Left lung (tissue), 10 donors: ENCODE measurements around the gene NRG3. TPM values are rescaled to one million over a fixed set of nuclear protein-coding genes. Genes with fewer than 3 reads are reported as not detected.

ENCODE experiments used
- ATAC-seq: fragments of 200-7000 bp; cut with Tn5 transposase; one replicate; pipeline ENCODE4 v1.9.1; 2020; ENCODE audit warnings: moderate library complexity
- DNase-seq, 4 donors: peaks; one replicate each; pipeline ENCODE4 v3.0.0-alpha.2; 2013 to 2020
- H3K27ac ChIP-seq, 2 donors: fragments of 200-600 bp; sonication (generic) in 1 of 2; one replicate each; pipeline versions ENCODE4 v1.5.0 to v1.8.0; 2020 to 2021
- H3K27me3 ChIP-seq, 2 donors: fragments of 200-600 bp; sonication (generic) in 1 of 2; one replicate each; pipeline versions ENCODE4 v1.5.0 to v1.8.0; 2020 to 2021
- H3K36me3 ChIP-seq, 2 donors: fragments of 200-600 bp; sonication (generic) in 1 of 2; one replicate each; pipeline versions ENCODE4 v1.5.0 to v1.8.0; 2020 to 2021
- H3K4me1 ChIP-seq, 2 donors: fragments of 200-600 bp; one replicate each; pipeline ENCODE4 v1.8.0; 2021
- H3K4me3 ChIP-seq, 2 donors: fragments of 200-600 bp; sonication (generic) in 1 of 2; one replicate each; pipeline versions ENCODE4 v1.5.0 to v1.8.0; 2020 to 2021; ENCODE audit warnings: mild to moderate bottlenecking in 1 of 2
- H3K9me3 ChIP-seq, 2 donors: fragments of 200-600 bp; sonication (generic) in 1 of 2; one replicate each; pipeline versions ENCODE4 v1.5.0 to v1.8.0; 2020 to 2021
- CTCF ChIP-seq, 2 donors: fragments of 200-600 bp; sonication (generic) in 1 of 2; IDR thresholded peaks; one replicate each; pipeline versions ENCODE4 v1.5.0 to v1.8.0; 2021; ENCODE audit warnings: antibody characterized with exemption in 2 of 2
- intact Hi-C, 2 donors: fragments of 100-400 bp; cut with DNase I; formaldehyde crosslinking; loops; one replicate each; pipeline versions ENCODE4 v1.11.2 to v1.14.2; 2022
- polyA plus RNA-seq, 6 donors: library from polyadenylated mRNA; unstranded; fragments of 120-200 nt; gene quantifications; one replicate each; pipeline ENCODE4 v1.2.1, GENCODE V29; 2013; ENCODE audit not compliant: insufficient read length in 6 of 6
- total RNA-seq, 2 donors: library from RNA; stranded (reverse); fragmentation: NEBNext Ultra II Directional; extraction: Animal tissue kit (Norgen Biotek cat#: 25700); gene quantifications; one replicate each; pipeline ENCODE4 v1.2.1, GENCODE V29; 2021
- donor health status: DM: no; HTN: yes; CAD: no.
- donor health status: DM: no; HTN: no; CAD: no.

The NRG3 gene
- total and polyA plus RNA-seq, 8 donors: 1.0 to 1.7 (median 1.1) TPM

- H3K4me1 ChIP-seq: no peaks in the 10 kb centered on the region
- intact Hi-C loops: no loop called here
- H3K27me3 ChIP-seq: no peaks in the 10 kb centered on the region
- no peak overlapping the region for H3K27ac ChIP-seq
- H3K36me3 ChIP-seq: no peaks in the 10 kb centered on the region
- no peak overlapping the region for H3K4me3 ChIP-seq
- DNase-seq (no peak), ATAC-seq (no peak)
- H3K9me3 ChIP-seq: no peaks in the 10 kb centered on the region
- TF ChIP-seq CTCF (IDR thresholded peaks at IDR 0.05): no peak
Measured at GRCh38 chr10:81847675-81848074, 27.3 kb upstream of the NRG3 start.

DNA sequence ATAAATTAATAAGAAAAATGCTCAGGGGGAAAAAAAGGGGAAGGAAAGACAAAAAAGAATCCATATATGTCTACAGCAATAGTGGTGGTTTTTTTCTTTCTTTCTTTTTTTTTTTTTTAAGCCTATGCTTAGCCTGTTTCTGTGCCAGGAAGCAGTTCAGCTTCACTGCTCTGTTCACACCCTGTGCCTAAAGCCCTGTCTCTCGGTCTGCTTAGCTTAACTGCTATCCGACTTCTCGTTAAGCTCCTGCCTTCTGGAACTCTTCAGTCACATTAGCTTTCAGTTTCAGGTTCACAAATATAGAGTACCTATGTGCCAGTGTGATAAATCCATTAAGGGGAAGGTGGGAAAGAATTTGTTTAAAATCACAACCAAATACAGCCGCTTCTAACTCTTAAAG lies 26.5 kb upstream of the NRG3 start:
- Histone ChIP-seq H3K4me1 (no peaks in the 10 kb centered on the region), H3K27me3 (no peaks in the 10 kb centered on the region), H3K36me3 (no peaks in the 10 kb centered on the region), H3K4me3 (no peak overlapping the region), H3K9me3 (peaks cover 0 to under 1% of the 10 kb centered on the region in 2 donors), H3K27ac (no peak overlapping the region)
- ATAC-seq: no peak
- no peak for TF ChIP-seq CTCF (IDR thresholded peaks at IDR 0.05)
- no peak for DNase-seq
- intact Hi-C loops: no loop called here

GRCh38 chr10:81848931-81849330 lies 26.1 kb upstream of the NRG3 start:
- ATAC-seq (no peak), DNase-seq (no peak)
- intact Hi-C loops: no loop called here
- H3K27me3 ChIP-seq: no peaks in the 10 kb centered on the region
- H3K4me3 ChIP-seq: no peak overlapping the region
- H3K9me3 ChIP-seq: peaks cover 0 to 5% of the 10 kb centered on the region in 2 donors
- no peak overlapping the region for H3K27ac ChIP-seq
- TF ChIP-seq CTCF (IDR thresholded peaks at IDR 0.05): no peak
- H3K36me3 ChIP-seq: no peaks in the 10 kb centered on the region
- no peaks in the 10 kb centered on the region for H3K4me1 ChIP-seq

- H3K36me3 ChIP-seq: no peaks in the 10 kb centered on the region
- H3K4me3 ChIP-seq: no peak overlapping the region
- no peaks in the 10 kb centered on the region for H3K4me1 ChIP-seq
- H3K27me3 ChIP-seq: no peaks in the 10 kb centered on the region
- no peak for TF ChIP-seq CTCF (IDR thresholded peaks at IDR 0.05)
- DNase-seq: peak in 1 of 4 donors; percentile 68
- intact Hi-C loops: no loop called here
- no peak overlapping the region for H3K27ac ChIP-seq
- no peaks in the 10 kb centered on the region for H3K9me3 ChIP-seq
- ATAC-seq: no peak
Measured at GRCh38 chr10:81862596-81862995, 12.4 kb upstream of the NRG3 start.

DNA sequence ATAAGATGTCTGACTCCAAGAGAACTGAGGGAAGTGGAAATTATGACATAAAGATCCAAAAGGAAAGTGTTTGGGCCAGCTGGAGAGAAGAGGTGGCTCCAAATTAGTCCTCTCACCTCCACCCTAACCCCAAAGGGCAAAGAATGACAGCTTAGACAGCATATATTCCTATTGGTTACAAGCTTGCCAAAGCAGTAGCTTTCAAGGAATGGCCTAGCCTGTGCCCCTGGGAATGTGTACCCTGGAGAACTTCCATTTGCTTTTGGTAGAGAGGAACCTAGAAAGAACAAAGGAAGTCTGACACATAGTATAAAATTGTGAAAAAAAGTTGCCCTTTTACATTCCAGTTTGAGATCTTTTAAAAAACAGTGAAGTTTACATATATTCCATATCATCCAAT lies 11.2 kb upstream of the NRG3 start:
- H3K4me3 ChIP-seq: no peak overlapping the region
- intact Hi-C loops: no loop called here
- no peak for ATAC-seq
- H3K9me3 ChIP-seq: no peaks in the 10 kb centered on the region
- no peaks in the 10 kb centered on the region for H3K4me1 ChIP-seq
- H3K36me3 ChIP-seq: no peaks in the 10 kb centered on the region
- H3K27me3 ChIP-seq: no peaks in the 10 kb centered on the region
- no peak for DNase-seq
- no peak overlapping the region for H3K27ac ChIP-seq
- no peak for TF ChIP-seq CTCF (IDR thresholded peaks at IDR 0.05)
